HuH-7.5 (cell line): ENCODE results near the gene SPTB.

ENCODE experiments used
- DNase-seq: peaks from one replicate; pipeline ENCODE4 v3.0.0; 2011; ENCODE audit warnings: low spot score

Gene SPTB

GRCh38 chr14:64885559-64885958 lies 5.9 kb upstream of the SPTB start:
- no peak for DNase-seq

GRCh38 chr14:64880221-64881121 lies 764 bp upstream of the SPTB start:
- peak; percentile 40 for DNase-seq

GRCh38 chr14:64878837-64879634 lies 671 bp downstream of the SPTB start:
- no peak for DNase-seq

- no peak for DNase-seq
Measured at GRCh38 chr14:64877846-64878245, 1.9 kb downstream of the SPTB start.

- DNase-seq: no peak
Measured at GRCh38 chr14:64875350-64875749, 4.4 kb downstream of the SPTB start.

- DNase-seq: no peak
Measured at GRCh38 chr14:64873506-64874219, 6.0 kb downstream of the SPTB start.

GRCh38 chr14:64871344-64871743 lies 8.4 kb downstream of the SPTB start:
- no peak for DNase-seq

- no peak for DNase-seq
Measured at GRCh38 chr14:64870160-64870559, 9.5 kb downstream of the SPTB start.

GRCh38 chr14:64868841-64869240 lies 10.9 kb downstream of the SPTB start:
- DNase-seq: no peak

- DNase-seq: no peak
Measured at GRCh38 chr14:64868379-64868778, 11.3 kb downstream of the SPTB start.

GRCh38 chr14:64867182-64867581 lies 12.5 kb downstream of the SPTB start:
- no peak for DNase-seq

GRCh38 chr14:64865992-64866391 lies 13.7 kb downstream of the SPTB start:
- DNase-seq: no peak

- DNase-seq: no peak
Measured at GRCh38 chr14:64865109-64865508, 14.6 kb downstream of the SPTB start.

- DNase-seq: no peak
Measured at GRCh38 chr14:64864258-64864657, 15.4 kb downstream of the SPTB start.

GRCh38 chr14:64861916-64862315 lies 17.8 kb downstream of the SPTB start:
- DNase-seq: no peak

GRCh38 chr14:64860039-64860438 lies 19.7 kb downstream of the SPTB start:
- DNase-seq: no peak

GRCh38 chr14:64857979-64858744 lies 21.5 kb downstream of the SPTB start:
- DNase-seq: no peak

- DNase-seq: no peak
Measured at GRCh38 chr14:64856529-64857445, 22.9 kb downstream of the SPTB start.

GRCh38 chr14:64855721-64856528 lies 23.8 kb downstream of the SPTB start:
- no peak for DNase-seq
